Suprapubic skin (tissue), 4 donors: Measurements from ENCODE around the gene TAC4.

Source experiments
- CTCF ChIP-seq, 2 donors: fragments of 200-600 bp in 1 of 2; fragments of 450-650 bp in 1 of 2; sonication (generic) in 1 of 2; IDR thresholded peaks; one replicate each; pipeline ENCODE4 v1.5.1; 2016 to 2019; ENCODE audit warnings: antibody characterized with exemption in 2 of 2, mild to moderate bottlenecking in 1 of 2, moderate library complexity in 1 of 2
- EP300 ChIP-seq: sonication (generic); formaldehyde crosslinking; IDR thresholded peaks from one replicate; pipeline ENCODE4 v1.6.1; 2017; ENCODE audit warnings: antibody characterized with exemption
- POLR2A ChIP-seq, 2 donors: fragments of 450-650 bp; IDR thresholded peaks; one replicate each; pipeline ENCODE4 v1.6.1; 2017; ENCODE audit warnings: antibody characterized with exemption in 2 of 2, mild to moderate bottlenecking in 2 of 2, moderate library complexity in 2 of 2
- POLR2AphosphoS5 ChIP-seq, 3 donors: sonication (generic); formaldehyde crosslinking; IDR thresholded peaks; one replicate each; pipeline ENCODE4 v1.6.1; 2017; ENCODE audit warnings: antibody characterized with exemption in 3 of 3

DNA sequence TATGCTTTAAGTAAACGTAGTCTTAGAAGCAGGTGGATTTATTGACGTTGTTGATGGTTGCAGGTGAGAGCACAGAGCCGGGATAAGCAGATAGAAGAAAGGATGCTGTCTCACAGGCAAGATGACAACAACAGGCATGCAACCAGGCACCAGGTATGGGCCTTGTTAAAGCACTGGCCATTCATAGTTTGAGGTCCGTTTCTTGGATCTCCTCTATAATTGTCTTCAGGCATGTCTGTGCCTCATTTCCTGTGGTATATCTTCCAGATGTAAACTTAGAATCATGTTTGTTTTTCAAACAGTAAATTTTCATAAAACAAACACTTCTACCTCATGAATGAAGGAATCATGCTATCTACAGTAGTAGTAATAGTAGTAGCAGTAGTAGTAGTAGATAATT lies 38.8 kb downstream of the TAC4 start:
- TF ChIP-seq CTCF (IDR thresholded peaks at IDR 0.05) (no peak), POLR2AphosphoS5 (IDR thresholded peaks at IDR 0.05) (no peak), POLR2A (IDR thresholded peaks at IDR 0.05) (no peak), EP300 (no peak)
